Esophagus (tissue), 2 donors: ENCODE results near the gene METTL25. TPM values are rescaled to one million over a fixed set of nuclear protein-coding genes. Genes with fewer than 3 reads are reported as not detected.

Experiments used
- H3K27ac ChIP-seq, 2 donors: one replicate each; pipeline ENCODE4 v1.5.1; 2013; ENCODE audit warnings: low read depth in 2 of 2, mild to moderate bottlenecking in 2 of 2, inconsistent platforms in 1 of 2, low read length in 1 of 2, moderate library complexity in 1 of 2
- H3K27me3 ChIP-seq, 2 donors: one replicate each; pipeline ENCODE4 v1.6.1; 2013; ENCODE audit warnings: low read length in 2 of 2, control low read depth in 1 of 2, mild to moderate bottlenecking in 1 of 2; ENCODE audit not compliant: insufficient read depth in 2 of 2, control insufficient read depth in 1 of 2
- H3K36me3 ChIP-seq, 2 donors: one replicate each; pipeline ENCODE4 v1.6.1; 2013; ENCODE audit warnings: low read length in 1 of 2; ENCODE audit not compliant: control insufficient read depth in 2 of 2, insufficient read depth in 2 of 2
- H3K4me1 ChIP-seq, 2 donors: one replicate each; pipeline ENCODE4 v1.6.1; 2013; ENCODE audit warnings: low read length in 1 of 2; ENCODE audit not compliant: control insufficient read depth in 2 of 2, insufficient read depth in 2 of 2
- H3K4me3 ChIP-seq, 2 donors: one replicate each; pipeline ENCODE4 v1.5.1; 2013; ENCODE audit warnings: low read length in 2 of 2, mild to moderate bottlenecking in 2 of 2, low read depth in 1 of 2, moderate library complexity in 1 of 2
- H3K9me3 ChIP-seq, 2 donors: one replicate each; pipeline ENCODE4 v1.6.1; 2013; ENCODE audit warnings: mild to moderate bottlenecking in 2 of 2, low read depth in 1 of 2, low read length in 1 of 2, moderate library complexity in 1 of 2; ENCODE audit not compliant: control insufficient read depth in 2 of 2, insufficient read depth in 1 of 2
- WGBS, 2 donors: extraction: QIAGEN DNeasy Blood & Tissue Kit; methylation state at CpG; one replicate each; pipeline ENCODE4 v1.1.7; 2013; 5-methylcytosine and 5-hydroxymethylcytosine counted together
- polyA plus RNA-seq, 2 donors: library from polyadenylated mRNA; stranded (reverse); fragments of 200-250 nt; gene quantifications; one replicate each; pipeline ENCODE4 v1.2.3, GENCODE V29; 2013
- donor health status: healthy with polysubstance abuse.
- donor health status: Bipolar disorder and iron deficiency.

The METTL25 gene
- polyA plus RNA-seq, 2 donors: 4.6 to 7.1 TPM

- Histone ChIP-seq H3K4me3 (no peak overlapping the region), H3K9me3 (no peaks in the 10 kb centered on the region), H3K27ac (no peak overlapping the region), H3K36me3 (no peaks in the 10 kb centered on the region), H3K4me1 (no peaks in the 10 kb centered on the region), H3K27me3 (no peaks in the 10 kb centered on the region)
- 73 to 77% methylated on average over 2 of the region's 2 CpGs for WGBS, 2 donors
These were observed 90.7 kb downstream of the METTL25 start for GRCh38 chr12:82448911-82449578.

- H3K4me1 ChIP-seq: no peaks in the 10 kb centered on the region
- H3K4me3 ChIP-seq: no peak overlapping the region
- no peaks in the 10 kb centered on the region for H3K9me3 ChIP-seq
- no peaks in the 10 kb centered on the region for H3K27me3 ChIP-seq
- WGBS, 2 donors: 80% methylated on average over 2 of the region's 2 CpGs
- no peak overlapping the region for H3K27ac ChIP-seq
- H3K36me3 ChIP-seq: no peaks in the 10 kb centered on the region
These were observed 98.3 kb downstream of the METTL25 start for GRCh38 chr12:82456633-82457032.

GRCh38 chr12:82458101-82458500 lies 99.8 kb downstream of the METTL25 start:
- H3K27me3 ChIP-seq: no peaks in the 10 kb centered on the region
- no peaks in the 10 kb centered on the region for H3K36me3 ChIP-seq
- no peak overlapping the region for H3K27ac ChIP-seq
- no peaks in the 10 kb centered on the region for H3K9me3 ChIP-seq
- H3K4me1 ChIP-seq: no peaks in the 10 kb centered on the region
- WGBS, 2 donors: 83 to 94% methylated on average over 1 of the region's 1 CpG
- no peak overlapping the region for H3K4me3 ChIP-seq

GRCh38 chr12:82461393-82461792 lies 103.1 kb downstream of the METTL25 start:
- no peaks in the 10 kb centered on the region for H3K4me1 ChIP-seq
- H3K4me3 ChIP-seq: no peak overlapping the region
- H3K27ac ChIP-seq: no peak overlapping the region
- WGBS, 2 donors: 41 to 47% methylated on average over 1 of the region's 1 CpG
- no peaks in the 10 kb centered on the region for H3K36me3 ChIP-seq
- no peaks in the 10 kb centered on the region for H3K9me3 ChIP-seq
- no peaks in the 10 kb centered on the region for H3K27me3 ChIP-seq

- H3K9me3 ChIP-seq: no peaks in the 10 kb centered on the region
- no peaks in the 10 kb centered on the region for H3K36me3 ChIP-seq
- H3K27ac ChIP-seq: no peak overlapping the region
- H3K4me1 ChIP-seq: no peaks in the 10 kb centered on the region
- no peak overlapping the region for H3K4me3 ChIP-seq
- WGBS, 2 donors: 62 to 67% methylated on average over 3 of the region's 3 CpGs
- no peaks in the 10 kb centered on the region for H3K27me3 ChIP-seq
These were observed 103.5 kb downstream of the METTL25 start for GRCh38 chr12:82461836-82462235.

GRCh38 chr12:82468563-82468962 lies 110.2 kb downstream of the METTL25 start:
- Histone ChIP-seq H3K27me3 (no peaks in the 10 kb centered on the region), H3K36me3 (peaks cover 3 to 4% of the 10 kb centered on the region in 2 donors), H3K9me3 (no peaks in the 10 kb centered on the region), H3K4me1 (no peaks in the 10 kb centered on the region), H3K4me3 (no peak overlapping the region), H3K27ac (no peak overlapping the region)
- 93 to 95% methylated on average over 4 of the region's 4 CpGs for WGBS, 2 donors

GRCh38 chr12:82470906-82471512 lies 112.7 kb downstream of the METTL25 start:
- Histone ChIP-seq H3K36me3 (peaks cover 3 to 4% of the 10 kb centered on the region in 2 donors), H3K4me3 (no peak overlapping the region)

GRCh38 chr12:82473111-82473754 lies 114.9 kb downstream of the METTL25 start:
- Histone ChIP-seq H3K4me1 (no peaks in the 10 kb centered on the region), H3K36me3 (peaks cover 3 to 4% of the 10 kb centered on the region in 2 donors), H3K9me3 (no peaks in the 10 kb centered on the region), H3K27me3 (no peaks in the 10 kb centered on the region), H3K27ac (no peak overlapping the region), H3K4me3 (no peak overlapping the region)
- WGBS, 2 donors: 98% methylated on average over 8 of the region's 8 CpGs

More at GRCh38 chr12:82470906-82471512, 112.7 kb downstream of the METTL25 start:
- no peak overlapping the region for H3K27ac ChIP-seq
- no peaks in the 10 kb centered on the region for H3K27me3 ChIP-seq
- H3K9me3 ChIP-seq: no peaks in the 10 kb centered on the region
- no peaks in the 10 kb centered on the region for H3K4me1 ChIP-seq

GRCh38 chr12:82474181-82474797 lies 116.0 kb downstream of the METTL25 start:
- Histone ChIP-seq H3K27ac (no peak overlapping the region), H3K4me3 (no peak overlapping the region), H3K9me3 (no peaks in the 10 kb centered on the region), H3K36me3 (peaks cover 0 to 4% of the 10 kb centered on the region in 2 donors), H3K4me1 (no peaks in the 10 kb centered on the region), H3K27me3 (no peaks in the 10 kb centered on the region)
- WGBS, 2 donors: 94 to 98% methylated on average over 2 of the region's 2 CpGs
